HG02885 (cell line): Measurements from ENCODE around the gene MAGI1.
"Not testable (repeated sequence)": the region's sequence is repeated elsewhere in the genome, so short reads cannot be mapped to it uniquely, and the experiment has no call there.

Experiments
- ATAC-seq: cut with Tn5 transposase; IDR thresholded peaks from one replicate; pipeline ENCODE4 v1.9.1; 2021; ENCODE audit warnings: mild to moderate bottlenecking; ENCODE audit not compliant: unreplicated experiment, poor library complexity

MAGI1 gene

DNA sequence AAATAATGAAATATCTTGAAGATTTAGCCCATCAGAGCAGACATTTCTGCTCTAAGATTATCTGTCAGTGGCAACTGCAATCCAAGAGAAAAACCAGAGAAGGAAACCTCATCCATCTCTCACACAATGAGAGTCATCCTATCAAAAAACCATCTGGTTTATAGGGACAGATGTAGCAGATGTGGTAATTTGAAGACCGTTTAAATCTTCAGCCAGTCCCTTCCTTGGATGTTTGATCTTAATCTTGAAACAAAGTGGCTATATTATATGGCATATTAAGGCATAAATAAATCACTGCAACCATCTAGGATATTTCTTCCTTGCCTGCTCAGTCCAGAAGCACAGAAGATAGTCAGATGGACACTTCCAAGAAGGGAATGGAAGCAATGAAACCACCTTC, 305.3 kb downstream of the MAGI1 start:
- ATAC-seq, result no peak

DNA sequence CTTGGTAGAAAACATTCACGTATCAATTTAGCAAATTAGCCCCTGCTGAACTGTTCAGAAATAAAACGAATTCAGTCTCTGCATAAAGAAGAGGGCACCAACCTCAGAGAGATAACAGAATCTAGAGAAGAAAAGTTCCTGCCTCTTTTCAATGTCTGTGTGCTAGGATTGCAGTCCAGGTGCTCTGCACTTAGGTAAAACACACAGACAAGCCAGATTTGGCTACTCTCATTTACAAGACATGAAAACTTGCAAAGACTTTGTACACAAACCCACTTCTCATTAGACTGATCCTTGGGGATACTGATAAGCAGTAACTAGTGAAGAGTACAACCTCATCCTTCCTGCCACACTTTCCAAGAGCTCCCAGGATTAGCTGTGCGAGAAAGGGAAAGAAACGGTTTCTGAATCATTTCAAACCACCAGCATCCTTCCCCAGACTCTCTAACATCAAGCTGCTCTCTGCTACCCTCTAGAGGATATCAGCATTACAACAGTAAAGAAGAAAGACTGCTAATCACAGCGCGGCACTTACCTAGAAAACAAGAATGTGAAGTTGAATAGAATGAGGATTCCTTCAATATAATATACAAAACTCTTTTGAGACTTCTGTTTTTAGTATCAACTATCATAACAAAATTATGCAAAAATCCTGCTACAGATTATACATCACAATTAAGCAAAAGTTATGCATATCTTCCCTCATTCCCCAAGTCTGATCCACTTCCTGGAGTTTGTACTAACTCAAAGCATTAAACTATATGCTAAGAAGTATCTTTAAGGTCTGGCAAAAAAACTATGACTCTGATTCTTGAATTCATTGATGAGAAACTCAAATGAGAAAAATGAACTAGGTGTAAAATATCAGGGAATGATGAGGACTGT, 306.4 kb downstream of the MAGI1 start:
- ATAC-seq, result peak; percentile 97

DNA sequence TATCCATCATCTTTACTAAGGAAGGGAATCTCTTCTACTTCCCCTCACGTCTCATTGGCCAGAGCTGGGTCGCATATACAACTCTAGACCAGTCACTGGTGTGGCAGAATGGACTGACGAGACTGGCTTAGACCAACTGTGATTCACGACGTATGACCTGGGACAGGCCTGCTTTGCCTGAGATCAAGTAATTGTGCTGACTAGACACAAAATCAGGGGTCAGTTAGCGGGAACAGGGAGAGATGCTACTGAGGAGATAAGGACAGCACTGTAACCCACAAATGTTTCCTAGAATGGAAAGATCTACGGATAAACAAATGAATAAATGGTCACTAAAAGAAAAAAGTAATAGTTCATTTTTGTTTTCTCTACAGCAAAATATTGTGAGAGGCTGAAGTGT, 308.3 kb downstream of the MAGI1 start:
- no peak for ATAC-seq

DNA sequence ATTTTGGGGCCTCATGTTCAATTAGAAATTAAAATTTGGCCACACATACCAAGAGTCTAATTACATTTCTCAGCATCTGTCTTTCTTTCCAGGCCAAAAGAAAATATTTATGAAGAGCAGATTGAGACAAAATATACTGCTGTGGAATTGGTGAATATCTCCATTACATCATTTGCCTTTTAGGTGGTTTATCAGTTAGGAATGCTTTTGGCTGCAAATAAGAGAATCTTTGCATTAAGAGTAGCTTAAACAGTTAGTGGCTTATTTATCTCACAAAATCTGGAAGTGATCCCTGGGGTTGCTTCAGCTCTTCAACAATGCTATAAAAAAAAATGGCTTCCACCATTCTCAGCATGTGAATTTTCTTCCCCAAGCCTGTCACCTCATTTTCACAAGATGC, 308.7 kb downstream of the MAGI1 start:
- ATAC-seq, result no peak

DNA sequence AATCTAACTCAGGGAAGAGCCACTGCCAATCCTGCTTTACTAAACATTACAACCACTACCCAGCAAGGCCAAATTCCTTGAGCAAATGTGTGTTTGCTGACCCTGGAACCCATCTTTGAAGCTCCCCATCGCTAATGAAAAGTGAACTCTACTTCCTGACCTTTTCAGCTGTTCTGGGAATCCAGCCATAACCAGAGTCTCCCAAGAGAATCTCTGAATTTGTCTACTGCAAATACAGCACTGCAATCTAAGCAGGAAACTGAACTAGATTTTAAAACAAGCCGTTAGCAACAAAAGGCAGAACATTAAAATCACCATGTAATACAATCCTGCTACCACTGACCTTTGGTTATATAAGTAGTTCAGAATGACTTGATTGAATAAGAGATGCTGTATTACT, 309.2 kb downstream of the MAGI1 start:
- no peak for ATAC-seq

DNA sequence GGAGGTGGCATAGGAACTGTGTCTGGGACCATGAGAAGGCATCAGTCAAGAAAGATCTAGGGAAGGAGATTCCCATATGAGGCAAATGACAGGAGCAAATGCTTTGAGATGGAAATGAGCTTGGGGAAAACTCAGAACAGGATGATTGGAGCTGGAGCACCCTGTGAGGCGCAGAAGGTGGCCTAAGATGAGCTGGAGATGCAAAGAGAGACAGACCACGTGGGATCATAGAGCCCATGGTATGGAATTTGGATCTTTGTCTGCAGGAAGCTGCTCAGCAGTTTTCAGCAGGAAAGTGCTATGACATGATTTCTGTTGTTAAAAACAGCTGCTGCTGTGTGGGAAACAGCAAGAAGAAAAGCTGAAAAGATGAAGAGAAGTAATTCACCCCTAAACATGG, 310.6 kb downstream of the MAGI1 start:
- no peak for ATAC-seq

DNA sequence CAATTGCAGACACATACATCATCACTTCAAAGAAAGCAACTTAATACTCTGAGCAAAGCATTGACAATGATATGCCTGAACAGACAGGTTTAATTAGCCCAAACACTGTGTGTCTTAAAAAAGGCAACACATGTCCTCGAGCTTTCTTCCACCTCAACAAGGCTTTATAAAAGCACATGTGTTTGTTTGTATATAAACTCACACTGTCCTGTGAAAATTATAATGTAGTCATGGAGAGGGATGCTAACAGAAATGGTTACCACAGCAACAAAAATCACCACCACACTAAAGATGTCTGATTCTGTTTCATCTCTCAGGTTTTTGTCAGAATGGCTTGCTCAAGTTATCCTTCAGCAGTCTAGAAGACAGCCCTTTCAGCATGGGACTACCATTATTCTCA, 314.7 kb downstream of the MAGI1 start:
- no peak for ATAC-seq

DNA sequence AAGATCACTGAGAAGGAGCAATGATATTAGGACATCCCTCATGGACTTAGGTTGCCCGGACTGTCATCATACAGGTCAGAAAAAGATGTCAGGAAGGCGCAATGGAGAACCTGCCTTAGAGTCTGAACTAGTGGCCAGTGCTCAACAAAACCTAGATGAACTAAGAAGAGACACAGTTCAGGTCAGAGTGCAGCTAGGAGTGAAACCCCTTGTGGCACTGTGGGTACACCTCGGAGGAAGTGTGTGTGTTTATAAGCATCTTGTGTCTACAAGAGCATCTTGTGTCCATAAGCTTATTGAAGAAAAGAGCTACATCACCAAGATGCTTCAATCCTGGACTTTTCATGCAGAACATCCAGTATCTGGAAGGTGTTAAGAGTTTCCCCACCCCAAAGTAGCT, 315.7 kb downstream of the MAGI1 start:
- ATAC-seq, result no peak

DNA sequence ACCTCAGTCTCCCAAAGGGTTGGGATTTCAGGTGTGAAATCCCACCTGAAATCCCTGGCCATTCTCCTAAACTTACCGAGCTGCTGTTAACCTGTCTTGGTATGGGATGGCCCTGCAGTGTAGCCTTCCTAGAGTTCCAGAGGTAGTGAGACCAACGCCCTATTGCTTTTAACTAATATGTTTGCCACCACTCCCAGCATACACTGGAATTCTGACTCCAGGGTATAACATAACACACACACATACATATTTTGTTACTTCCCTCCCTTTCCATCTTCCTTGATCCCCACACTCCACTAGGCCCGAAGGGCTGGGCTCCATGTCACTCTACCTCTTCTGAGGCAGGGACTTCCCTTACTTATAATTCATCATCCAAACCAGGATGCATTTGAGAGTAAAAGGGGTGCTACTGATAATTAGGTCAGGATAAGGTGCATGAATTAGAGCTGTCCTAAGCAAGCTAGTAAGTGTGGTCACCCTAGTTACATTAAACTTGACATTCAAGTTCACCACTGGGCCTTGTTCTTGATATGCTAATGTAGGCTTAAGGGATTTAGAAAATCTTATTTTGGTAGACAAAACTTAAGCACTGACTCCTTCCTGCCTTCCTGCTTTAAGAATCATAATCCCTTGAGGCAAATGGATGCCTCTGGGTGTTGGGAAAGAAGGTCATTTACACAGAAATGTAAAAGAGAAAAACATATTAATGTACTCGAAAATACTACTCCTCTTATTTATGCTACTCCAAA, 317.6 kb downstream of the MAGI1 start:
- no peak for ATAC-seq

DNA sequence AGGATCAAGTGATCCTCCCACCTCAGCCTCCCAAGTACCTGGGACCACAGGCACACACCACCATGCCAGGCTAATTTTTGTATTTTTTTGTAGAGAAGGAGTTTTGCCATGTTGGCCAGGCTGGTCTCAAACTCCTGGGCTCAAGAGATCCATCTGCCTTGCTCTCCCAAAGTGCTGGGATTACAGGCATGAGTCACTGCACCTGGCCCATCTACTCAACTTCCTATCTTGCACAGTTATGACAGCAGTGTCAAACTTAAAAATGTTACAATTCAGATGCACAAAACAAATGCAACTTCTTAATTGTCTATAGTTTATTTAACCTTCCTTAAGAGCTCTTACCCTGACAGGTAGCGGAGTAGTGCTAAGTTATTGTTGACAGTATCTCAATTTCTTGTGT, 319.1 kb downstream of the MAGI1 start:
- ATAC-seq, result not testable (repeated sequence)

DNA sequence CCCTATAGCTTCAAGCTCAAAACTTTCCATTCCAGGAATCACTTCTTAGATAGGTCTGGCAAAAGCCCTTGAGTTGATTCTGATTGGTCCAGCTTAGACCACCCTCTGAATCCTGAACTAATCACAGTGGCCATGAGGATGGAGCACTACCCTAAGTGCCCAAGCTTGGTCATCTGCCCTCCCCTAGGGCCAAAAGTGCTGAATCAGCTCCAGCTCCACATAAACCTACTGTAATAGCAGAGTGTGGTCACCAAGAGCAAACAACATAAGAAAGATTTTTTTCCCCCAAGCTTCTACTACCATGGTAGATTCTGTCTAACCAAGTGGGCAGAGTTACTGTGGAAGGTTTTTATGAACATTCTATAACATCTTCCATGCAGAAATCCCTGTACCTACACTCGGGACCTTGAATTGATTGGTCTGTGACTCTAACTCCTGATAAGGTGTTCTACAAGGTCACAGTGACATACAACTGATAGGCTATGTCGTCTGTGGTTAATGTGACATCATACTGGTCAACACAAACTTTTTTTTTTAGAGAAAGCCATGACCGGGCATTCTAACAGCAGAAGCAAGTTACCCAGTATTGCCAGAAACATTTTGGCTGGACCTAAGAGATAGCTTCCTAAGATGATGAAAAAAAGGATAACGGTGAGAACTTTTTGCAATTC, 320.9 kb downstream of the MAGI1 start:
- no peak for ATAC-seq

DNA sequence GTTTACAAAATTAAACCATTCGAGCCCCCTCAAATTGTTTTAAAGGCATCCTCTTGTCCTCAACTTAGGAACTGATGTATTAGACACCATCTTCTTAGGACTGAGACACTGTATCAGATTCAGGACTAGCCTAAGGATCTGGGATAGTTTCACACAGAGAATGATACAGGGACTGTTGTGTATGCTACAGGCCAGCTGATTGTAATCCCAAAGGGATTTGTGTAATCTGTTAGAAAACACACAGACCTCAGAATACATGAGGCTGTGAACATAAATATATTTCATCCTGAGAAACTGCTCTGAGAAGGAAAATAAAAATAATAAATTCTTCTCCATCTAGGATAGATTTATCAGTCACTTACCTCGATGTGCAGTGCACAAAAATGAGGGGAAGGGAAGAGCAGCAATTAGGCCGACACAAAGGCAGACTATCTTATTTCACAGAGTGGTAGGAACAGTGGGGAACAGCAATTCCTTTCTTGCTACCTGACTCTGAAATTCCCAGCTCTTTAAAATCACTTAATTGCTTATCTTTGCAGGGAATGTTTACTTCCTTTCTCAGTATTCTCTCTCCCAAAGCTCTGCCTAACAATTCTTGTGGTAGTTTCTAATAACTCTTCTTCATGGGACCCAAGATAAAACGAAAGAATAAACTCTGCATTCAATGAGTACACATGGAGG, 322.5 kb downstream of the MAGI1 start:
- ATAC-seq, result no peak

DNA sequence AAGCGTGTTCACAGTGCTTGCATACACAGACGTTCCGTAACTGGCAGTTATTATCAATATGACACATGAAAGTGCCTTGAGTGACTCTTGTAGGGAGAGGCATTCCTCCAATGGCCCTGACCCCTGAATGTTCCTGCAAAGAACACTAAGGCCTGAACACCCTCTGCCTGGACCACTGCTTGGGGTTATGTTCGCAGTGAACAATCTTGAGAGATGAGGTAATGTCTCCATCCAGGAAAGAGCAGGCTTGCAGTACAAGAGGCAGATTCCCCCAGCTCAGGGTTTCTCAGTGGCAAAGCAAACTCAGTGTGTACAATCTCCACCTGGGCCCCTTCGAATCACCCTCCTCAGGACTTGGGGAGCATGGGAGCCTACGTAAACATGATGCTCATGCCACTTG, 324.6 kb downstream of the MAGI1 start:
- ATAC-seq, result no peak

DNA sequence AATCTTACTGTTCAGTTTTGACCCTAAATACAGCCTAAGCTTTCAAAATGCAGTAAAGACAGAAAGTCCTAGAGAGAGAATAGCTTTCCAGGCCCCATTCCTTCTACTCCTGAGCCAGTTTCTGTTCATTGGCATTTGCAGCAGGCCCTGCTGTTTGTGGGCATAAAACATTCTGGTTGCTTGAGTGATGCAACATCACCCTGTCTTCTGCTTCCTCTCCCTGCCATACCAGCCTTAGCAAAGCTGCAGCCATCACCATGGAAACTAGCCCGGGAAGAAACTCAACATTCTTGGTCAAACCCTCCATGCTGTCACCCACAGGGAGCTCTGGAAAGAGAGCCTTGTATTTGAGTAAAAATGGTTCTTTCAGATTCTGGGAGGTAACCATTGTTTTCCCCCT, 325.7 kb downstream of the MAGI1 start:
- no peak for ATAC-seq

DNA sequence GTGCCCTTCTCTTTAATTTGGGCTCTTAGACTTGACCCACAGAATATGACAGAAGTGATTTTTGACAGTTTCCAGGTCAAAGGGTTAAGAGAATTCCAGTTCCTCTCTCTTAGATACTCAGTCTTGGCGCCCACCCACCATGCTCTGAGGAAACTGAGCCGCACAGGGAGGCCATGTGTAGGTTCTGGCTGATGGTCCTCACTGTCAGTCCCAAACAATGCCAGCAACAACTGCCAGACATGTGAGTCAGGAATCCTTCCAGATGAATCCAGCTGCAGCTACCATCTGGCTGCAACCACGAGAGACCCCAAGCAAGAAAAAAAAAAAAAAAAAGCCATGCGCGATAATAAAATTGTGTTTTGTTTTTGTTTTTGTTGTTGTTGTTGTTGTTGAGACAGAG, 326.6 kb downstream of the MAGI1 start:
- ATAC-seq, result no peak

DNA sequence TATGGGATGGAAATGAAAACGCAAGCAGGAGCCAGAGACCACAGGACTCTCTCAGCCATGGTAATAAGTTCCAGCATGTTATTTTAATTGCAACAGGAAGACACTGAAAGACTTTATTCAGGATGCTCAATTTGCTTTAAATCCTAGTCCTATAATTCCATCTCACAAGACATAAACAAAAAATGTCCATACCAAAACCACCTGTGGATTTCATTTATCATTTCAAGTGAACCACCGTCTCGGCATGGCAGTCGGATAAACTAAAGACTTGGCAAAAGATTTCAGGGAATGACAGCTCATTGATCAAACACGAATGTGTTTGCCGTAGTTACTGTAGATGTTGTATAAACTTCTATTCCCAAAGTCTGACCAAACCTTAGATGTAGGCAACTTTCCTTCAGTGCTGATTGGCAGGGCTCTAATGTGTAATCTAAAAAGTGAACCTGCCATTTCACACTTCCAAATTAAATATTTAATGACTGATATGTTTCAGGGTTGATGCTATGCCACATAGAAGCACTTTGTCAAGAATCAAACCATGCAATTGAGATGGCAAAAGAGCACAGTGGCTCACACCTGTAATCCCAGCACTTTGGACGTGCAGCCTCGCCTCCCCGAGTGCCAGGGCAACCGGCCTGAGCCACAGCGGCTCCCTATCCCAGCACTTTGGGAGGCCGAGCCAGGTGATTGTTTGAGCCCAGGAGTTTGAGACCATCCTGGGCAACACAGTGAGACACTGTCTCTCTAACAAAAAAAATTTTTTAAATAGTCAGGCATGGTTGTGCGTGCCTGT, 331.7 kb downstream of the MAGI1 start:
- no peak for ATAC-seq

DNA sequence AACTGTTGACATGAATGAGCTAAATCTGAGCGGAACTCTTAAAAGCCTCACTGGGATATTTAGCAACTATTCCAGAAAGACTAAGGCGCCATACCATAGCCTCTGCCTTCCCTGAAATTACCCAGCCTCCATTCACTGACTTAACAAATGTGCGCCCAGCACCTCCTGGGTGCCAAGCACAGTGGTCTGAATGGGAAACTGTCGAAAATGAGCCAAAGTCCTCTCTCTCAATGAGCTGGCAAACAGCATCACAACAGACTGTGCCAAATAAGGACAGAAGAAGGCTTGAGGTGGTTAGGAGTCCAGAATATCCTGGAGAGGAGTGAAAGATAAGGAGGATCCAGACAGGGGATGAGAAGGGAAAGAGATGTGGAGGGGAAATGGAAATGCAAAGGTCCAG, 332.4 kb downstream of the MAGI1 start:
- ATAC-seq, result no peak

DNA sequence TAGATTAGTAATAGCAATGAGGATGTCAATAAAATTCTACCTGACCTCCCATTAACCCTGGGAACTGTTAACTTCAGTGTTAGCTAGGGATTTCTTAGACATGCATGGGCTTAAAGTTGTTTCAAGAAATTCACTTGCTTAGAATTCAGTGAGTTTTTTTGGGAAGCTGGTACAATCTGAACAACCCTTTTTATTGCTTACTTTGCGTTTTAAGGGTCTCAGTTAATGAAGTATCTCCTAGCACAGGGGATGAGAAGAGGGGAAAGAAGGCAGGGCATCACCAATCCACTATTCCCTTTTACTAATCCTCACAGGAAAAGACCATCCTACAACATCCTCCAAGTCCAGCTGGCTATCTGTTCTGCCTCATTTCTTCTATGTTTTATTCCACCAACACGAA, 334.9 kb downstream of the MAGI1 start:
- ATAC-seq, result no peak

DNA sequence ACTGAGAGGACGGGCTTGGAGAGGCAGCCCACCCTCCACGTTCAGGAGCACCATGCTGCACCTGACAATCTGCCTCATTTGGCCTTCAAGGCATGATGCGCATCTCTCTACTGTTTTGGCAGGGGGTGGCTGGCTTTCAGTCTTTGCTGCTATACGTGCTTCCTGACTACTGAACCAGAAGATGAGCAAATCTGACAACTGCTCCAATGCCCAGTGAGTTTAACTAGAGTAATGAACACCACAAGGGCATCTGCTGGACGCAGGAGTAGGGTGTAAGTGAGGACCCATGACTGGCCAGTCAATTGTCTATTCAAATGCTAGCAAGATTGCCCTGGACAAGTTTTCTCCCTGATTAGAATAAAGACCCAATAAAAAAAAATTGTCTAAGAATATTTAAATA, 335.7 kb downstream of the MAGI1 start:
- no peak for ATAC-seq

DNA sequence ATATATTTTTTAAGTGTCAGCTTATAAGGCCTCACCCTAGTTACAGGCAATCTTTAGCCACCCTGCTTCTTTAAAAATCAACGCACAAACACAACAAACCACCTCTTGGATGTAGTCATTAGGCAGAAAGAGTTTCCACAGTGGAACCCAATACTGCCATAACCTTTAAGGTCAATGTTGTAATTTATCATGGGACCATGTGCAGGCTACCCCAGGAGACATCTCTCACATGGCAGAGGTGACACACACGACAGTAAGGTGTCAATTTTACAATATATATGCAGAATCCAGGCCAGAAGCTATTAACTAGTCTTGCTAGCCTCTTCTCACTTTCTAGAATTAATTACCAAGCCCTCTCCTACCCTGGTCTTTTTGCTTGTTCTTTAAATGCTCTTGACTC, 336.5 kb downstream of the MAGI1 start:
- ATAC-seq, result no peak
